Endothelial cell of umbilical vein (primary cell): ENCODE measurements around the gene APBB2. TPM values are rescaled to one million over a fixed set of nuclear protein-coding genes. Genes with fewer than 3 reads are reported as not detected.

Experiments
- BruUV-seq: library from RNA; stranded (reverse); fragments of 400-500 nt; replicated peaks from 2 replicates; lab custom pipeline; 2021; lab: Mats Ljungman, UMichigan
- CTCF ChIA-PET: fragments of 300-600, 350-600 bp; sonication (Branson Sonifier 250); formaldehyde crosslinking; loops from one replicate; lab custom pipeline; 2021; ENCODE audit warnings: antibody characterized with exemption, inconsistent platforms; lab: Charles Lee
- POLR2A ChIA-PET: fragments of 300-600, 350-600 bp; sonication (Branson Sonifier 250); formaldehyde crosslinking; loops from one replicate; lab custom pipeline; 2021; ENCODE audit warnings: antibody characterized with exemption, inconsistent platforms; lab: Charles Lee
- DNase-seq: peaks from one replicate; pipeline ENCODE4 v3.0.0-alpha.2; 2011; ENCODE audit warnings: low read depth, low spot score
- FAIRE-seq: peaks from 2 replicates; lab custom pipeline; 2011; peaks lifted over from hg19 to GRCh38; lab: Jason Lieb, UNC
- H2AFZ ChIP-seq: 2 replicates; pipeline ENCODE4 v1.6.0; 2012; ENCODE audit warnings: low read depth, low read length, control low read depth, inconsistent platforms
- H3K27ac ChIP-seq: 2 replicates; pipeline ENCODE4 v1.5.1; 2011; ENCODE audit warnings: low read depth, mild to moderate bottlenecking, control low read depth, low read length, moderate library complexity; ENCODE audit not compliant: insufficient read depth
- H3K27me3 ChIP-seq, 2 experiments: 2 replicates each; pipeline versions ENCODE4 v1.6.0 to v1.6.1; 2011; ENCODE audit warnings: low read length in 2 of 2, mixed read lengths in 1 of 2; ENCODE audit not compliant: control insufficient read depth in 2 of 2, insufficient read depth in 2 of 2
- H3K36me3 ChIP-seq, 2 experiments: 2 replicates in 1 of 2; 3 replicates in 1 of 2; pipeline ENCODE4 v1.5.1; 2011; ENCODE audit warnings: low read length in 2 of 2, mild to moderate bottlenecking in 1 of 2, moderate library complexity in 1 of 2; ENCODE audit not compliant: control insufficient read depth in 2 of 2, insufficient read depth in 2 of 2; ENCODE audit errors: extremely low read depth in 1 of 2
- H3K4me1 ChIP-seq: 3 replicates; pipeline ENCODE4 v1.5.1; 2011; ENCODE audit warnings: mild to moderate bottlenecking, low read length; ENCODE audit not compliant: control insufficient read depth, insufficient read depth; ENCODE audit errors: extremely low read depth
- H3K4me2 ChIP-seq: 2 replicates; pipeline ENCODE4 v1.6.1; 2011; ENCODE audit warnings: low read length, control low read depth, mixed read lengths; ENCODE audit not compliant: insufficient read depth
- H3K4me3 ChIP-seq, 3 experiments: fragments of 200-600 bp in 1 of 3; sonication (generic), shearing (Covaris generic) in 1 of 3; replicated peaks in 1 of 3; 2 replicates each; pipeline ENCODE4 v1.5.1; 2011 to 2016; ENCODE audit warnings: control low read depth in 3 of 3, low read length in 3 of 3, mild to moderate bottlenecking in 2 of 3, inconsistent platforms in 1 of 3, low read depth in 1 of 3, moderate library complexity in 1 of 3; ENCODE audit not compliant: insufficient read depth in 1 of 3
- H3K79me2 ChIP-seq: 2 replicates; pipeline ENCODE4 v1.6.0; 2012; ENCODE audit warnings: low read length, inconsistent platforms; ENCODE audit not compliant: control insufficient read depth, insufficient read depth
- H3K9ac ChIP-seq: replicated peaks from 2 replicates; pipeline ENCODE3; 2011; ENCODE audit warnings: low read length, control low read depth; ENCODE audit not compliant: insufficient read depth; ENCODE audit errors: extremely low read depth
- H3K9me1 ChIP-seq: replicated peaks from 3 replicates; pipeline ENCODE4 v1.6.0; 2011; ENCODE audit warnings: mild to moderate bottlenecking, low read length; ENCODE audit not compliant: control insufficient read depth, insufficient read depth; ENCODE audit errors: extremely low read depth
- H3K9me3 ChIP-seq: replicated peaks from 2 replicates; pipeline ENCODE4 v1.5.1; 2012; ENCODE audit warnings: low read length, inconsistent platforms; ENCODE audit not compliant: control insufficient read depth, insufficient read depth
- H4K20me1 ChIP-seq: replicated peaks from 2 replicates; pipeline ENCODE3; 2011; ENCODE audit warnings: mild to moderate bottlenecking, low read length; ENCODE audit not compliant: control insufficient read depth, insufficient read depth; ENCODE audit errors: extremely low read depth
- FOS ChIP-seq: IDR thresholded peaks from 2 replicates; pipeline ENCODE4 v1.6.1; 2011; ENCODE audit warnings: mild to moderate bottlenecking, low read length, moderate library complexity, borderline replicate concordance; ENCODE audit not compliant: insufficient read depth
- GATA2 ChIP-seq: IDR thresholded peaks from 2 replicates; pipeline ENCODE4 v1.7.0; 2011; ENCODE audit warnings: low read depth, mild to moderate bottlenecking, moderate library complexity, mixed read lengths, low read length; ENCODE audit not compliant: insufficient read length, insufficient read depth
- JUN ChIP-seq: IDR thresholded peaks from 2 replicates; pipeline ENCODE4 v1.6.1; 2011; ENCODE audit warnings: borderline replicate concordance, low read depth; ENCODE audit not compliant: insufficient read length, insufficient read depth
- POLR2AphosphoS5 ChIP-seq: IDR thresholded peaks from 2 replicates; pipeline ENCODE4 v1.6.1; 2012; ENCODE audit warnings: low read depth, mild to moderate bottlenecking, control low read depth, low read length, moderate library complexity; ENCODE audit not compliant: insufficient read depth
- dilution Hi-C: fragments of 300-500 bp; cut with MboI; formaldehyde crosslinking; loops from one replicate; pipeline ENCODE4 v1.15.0; 2019; ENCODE audit warnings: low sequenced_read_pairs; ENCODE audit not compliant: extremely low pct_ligation_motif_present
- intact Hi-C: fragments of 100-400 bp; cut with micrococcal nuclease; formaldehyde crosslinking; loops from one replicate; pipeline ENCODE4 v1.10.0; 2022
- polyA plus RNA-seq, 4 experiments: library from polyadenylated mRNA; depleted of rRNA in 3 of 4; stranded (reverse) in 3 of 4; unstranded in 1 of 4; fragments of >200 nt; gene quantifications; 2 replicates each; pipeline versions ENCODE4 v1.2.1 to v1.2.3, GENCODE V29; 2011 to 2012; ENCODE audit warnings: missing spikeins in 1 of 4
- total RNA-seq: library from RNA; stranded (reverse); gene quantifications from 2 replicates; pipeline ENCODE4 v1.2.3, GENCODE V29; 2021
- TF ChIP-seq, protein P1 (sequence below), 2 donors: IDR thresholded peaks; 1 replicate in 1 of 2; 2 replicates in 1 of 2; pipeline ENCODE4 v1.5.1; 2011; ENCODE audit warnings: low read length in 2 of 2, mild to moderate bottlenecking in 2 of 2, moderate library complexity in 2 of 2, control low read depth in 1 of 2, inconsistent platforms in 1 of 2, low read depth in 1 of 2; ENCODE audit not compliant: insufficient read depth in 1 of 2; ENCODE audit errors: extremely low read depth in 1 of 2
- TF ChIP-seq, protein P2 (sequence below): IDR thresholded peaks from 2 replicates; pipeline ENCODE4 v1.6.1; 2011; ENCODE audit not compliant: insufficient read depth, insufficient read length

Gene APBB2
- total and polyA plus RNA-seq, 2 donors (not counting 3 experiments of a cell fraction or from before 2014, with no cell fraction given) = 79.8 to 124 TPM

DNA sequence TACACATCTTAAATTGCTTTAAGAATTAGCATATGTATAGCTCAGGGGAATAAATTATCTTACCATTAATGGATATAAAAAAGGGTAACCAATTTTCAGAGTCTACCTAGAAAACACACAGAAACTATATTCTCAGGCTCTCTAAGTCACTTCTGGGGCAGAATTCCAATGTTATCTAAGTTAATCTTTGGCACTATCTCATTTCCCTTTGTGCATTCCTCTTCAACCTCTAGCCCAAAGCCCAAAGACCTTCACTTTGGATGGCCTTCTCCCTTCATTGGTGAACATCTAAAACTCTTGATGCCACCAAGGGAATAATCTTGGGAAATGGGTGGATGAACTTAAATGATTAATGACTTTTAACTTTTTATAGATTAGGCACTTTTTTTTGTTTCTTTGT is 108.3 kb downstream of the APBB2 start:
- H3K9me1 ChIP-seq = no peaks in the 10 kb centered on the region
- ChIA-PET POLR2A (no interaction called here), CTCF (interaction anchor here (1.3 to 1.6 kb wide), 3 partner anchors 27 to 110 kb away, joined by 3 to 5 read pairs (median 4); no protein-coding TSS in a partner anchor)
- H3K27ac ChIP-seq = no peak overlapping the region
- dilution Hi-C loops (no loop called here), intact Hi-C loops (loop anchor here (5.0 kb wide), 1 partner anchor 36 kb away; no protein-coding TSS in a partner anchor)
- H4K20me1 ChIP-seq = no peaks in the 10 kb centered on the region
- peaks cover 72% of the 10 kb centered on the region for H3K79me2 ChIP-seq
- H2AFZ ChIP-seq = no peak overlapping the region
- no TSS peak for BruUV-seq
- no peak overlapping the region for H3K9ac ChIP-seq
- H3K27me3 ChIP-seq = no peaks in the 10 kb centered on the region
- no peak overlapping the region for H3K4me3 ChIP-seq
- TF ChIP-seq GATA2 = peak; percentile 49
- TF ChIP-seq, protein P1, sequence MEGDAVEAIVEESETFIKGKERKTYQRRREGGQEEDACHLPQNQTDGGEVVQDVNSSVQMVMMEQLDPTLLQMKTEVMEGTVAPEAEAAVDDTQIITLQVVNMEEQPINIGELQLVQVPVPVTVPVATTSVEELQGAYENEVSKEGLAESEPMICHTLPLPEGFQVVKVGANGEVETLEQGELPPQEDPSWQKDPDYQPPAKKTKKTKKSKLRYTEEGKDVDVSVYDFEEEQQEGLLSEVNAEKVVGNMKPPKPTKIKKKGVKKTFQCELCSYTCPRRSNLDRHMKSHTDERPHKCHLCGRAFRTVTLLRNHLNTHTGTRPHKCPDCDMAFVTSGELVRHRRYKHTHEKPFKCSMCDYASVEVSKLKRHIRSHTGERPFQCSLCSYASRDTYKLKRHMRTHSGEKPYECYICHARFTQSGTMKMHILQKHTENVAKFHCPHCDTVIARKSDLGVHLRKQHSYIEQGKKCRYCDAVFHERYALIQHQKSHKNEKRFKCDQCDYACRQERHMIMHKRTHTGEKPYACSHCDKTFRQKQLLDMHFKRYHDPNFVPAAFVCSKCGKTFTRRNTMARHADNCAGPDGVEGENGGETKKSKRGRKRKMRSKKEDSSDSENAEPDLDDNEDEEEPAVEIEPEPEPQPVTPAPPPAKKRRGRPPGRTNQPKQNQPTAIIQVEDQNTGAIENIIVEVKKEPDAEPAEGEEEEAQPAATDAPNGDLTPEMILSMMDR (IDR thresholded peaks at IDR 0.05; ENCODE audit: extremely low read depth in 1 of 2, insufficient read depth in 1 of 2, low read depth in 1 of 2, low read length in 2 of 2) = no peak
- no peak overlapping the region for H3K4me2 ChIP-seq
- FAIRE-seq (no peak), DNase-seq (peak; percentile 54)
- H3K4me1 ChIP-seq = peaks cover 8% of the 10 kb centered on the region
- H3K9me3 ChIP-seq = no peaks in the 10 kb centered on the region
- no peaks in the 10 kb centered on the region for H3K36me3 ChIP-seq

DNA sequence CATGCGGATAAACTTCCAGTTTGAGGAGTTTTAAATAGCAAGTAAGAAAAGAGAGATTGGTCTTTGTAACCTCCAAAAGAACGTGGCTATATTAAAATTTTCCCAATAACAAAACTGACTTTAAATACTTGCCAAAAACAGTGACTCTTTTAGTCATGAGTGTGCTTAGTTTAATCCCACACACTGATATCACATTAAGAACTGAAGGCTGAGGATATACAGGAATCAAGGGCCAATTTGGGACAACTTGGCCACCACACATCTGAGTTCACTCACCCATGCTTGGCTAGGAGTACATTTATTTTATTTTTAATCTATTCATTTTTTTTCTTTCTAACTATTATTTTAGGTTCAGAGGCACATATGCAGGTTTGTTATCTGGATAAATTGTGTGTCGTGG is 110.2 kb downstream of the APBB2 start:
- FAIRE-seq (no peak), DNase-seq (no peak)
- peaks cover 70% of the 10 kb centered on the region for H3K79me2 ChIP-seq
- no peaks in the 10 kb centered on the region for H3K9me3 ChIP-seq
- H3K9ac ChIP-seq = no peak overlapping the region
- no peaks in the 10 kb centered on the region for H3K9me1 ChIP-seq
- no peaks in the 10 kb centered on the region for H3K36me3 ChIP-seq
- peaks cover 8% of the 10 kb centered on the region for H3K4me1 ChIP-seq
- no peak overlapping the region for H3K4me2 ChIP-seq
- TF ChIP-seq, protein P1 (IDR thresholded peaks at IDR 0.05; ENCODE audit: extremely low read depth in 1 of 2, insufficient read depth in 1 of 2, low read depth in 1 of 2, low read length in 2 of 2) = no peak
- TF ChIP-seq POLR2AphosphoS5 = no peak
- TF ChIP-seq, protein P2, sequence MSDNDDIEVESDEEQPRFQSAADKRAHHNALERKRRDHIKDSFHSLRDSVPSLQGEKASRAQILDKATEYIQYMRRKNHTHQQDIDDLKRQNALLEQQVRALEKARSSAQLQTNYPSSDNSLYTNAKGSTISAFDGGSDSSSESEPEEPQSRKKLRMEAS = no peak
- no peak for TF ChIP-seq FOS
- no peak for TF ChIP-seq JUN
- H3K27ac ChIP-seq = no peak overlapping the region
- no peaks in the 10 kb centered on the region for H4K20me1 ChIP-seq
- no peak overlapping the region for H2AFZ ChIP-seq
- no TSS peak for BruUV-seq
- intact Hi-C loops = no loop called here
- dilution Hi-C loops = no loop called here
- ChIA-PET POLR2A (no interaction called here), CTCF (interaction anchor here (1.5 kb wide), 1 partner anchor 128 kb away, joined by 3 read pairs; no protein-coding TSS in a partner anchor)
- H3K27me3 ChIP-seq = no peaks in the 10 kb centered on the region
- no peak overlapping the region for H3K4me3 ChIP-seq
